ENCODE measurements around the gene LRMDA. TPM values are rescaled to one million over a fixed set of nuclear protein-coding genes. Genes with fewer than 3 reads are reported as not detected.

The LRMDA gene
- total RNA-seq, 2 donors from 2014 or later: 14.4 to 18.0 TPM

GRCh38 chr10:75866731-75867130, 435.3 kb downstream of the LRMDA start:
- intact Hi-C loops (cut with DNase I): no loop called here
- no peak for DNase-seq (ENCODE audit: low spot score)

GRCh38 chr10:75868574-75868973, 437.1 kb downstream of the LRMDA start:
- DNase-seq (ENCODE audit: low spot score): no peak
- intact Hi-C loops (cut with DNase I): no loop called here

GRCh38 chr10:75870039-75870645, 438.7 kb downstream of the LRMDA start:
- no peak for DNase-seq (ENCODE audit: low spot score)
- intact Hi-C loops (cut with DNase I): no loop called here

- no peak for DNase-seq (ENCODE audit: low spot score)
- intact Hi-C loops (cut with DNase I): no loop called here
Measured at GRCh38 chr10:75875740-75876139, 444.3 kb downstream of the LRMDA start.

- no peak for DNase-seq (ENCODE audit: low spot score)
- intact Hi-C loops (cut with DNase I): no loop called here
Measured at GRCh38 chr10:75876710-75877109, 445.3 kb downstream of the LRMDA start.

GRCh38 chr10:75877877-75878276, 446.5 kb downstream of the LRMDA start:
- DNase-seq (ENCODE audit: low spot score): no peak
- intact Hi-C loops (cut with DNase I): no loop called here

GRCh38 chr10:75878586-75878985, 447.2 kb downstream of the LRMDA start:
- no peak for DNase-seq (ENCODE audit: low spot score)
- intact Hi-C loops (cut with DNase I): no loop called here

GRCh38 chr10:75880031-75880775, 448.8 kb downstream of the LRMDA start:
- intact Hi-C loops (cut with DNase I): no loop called here
- no peak for DNase-seq (ENCODE audit: low spot score)

- DNase-seq (ENCODE audit: low spot score): no peak
- intact Hi-C loops (cut with DNase I): no loop called here
Measured at GRCh38 chr10:75883081-75884072, 452.0 kb downstream of the LRMDA start.

- intact Hi-C loops (cut with DNase I): no loop called here
- no peak for DNase-seq (ENCODE audit: low spot score)
Measured at GRCh38 chr10:75884808-75885207, 453.4 kb downstream of the LRMDA start.

- no peak for DNase-seq (ENCODE audit: low spot score)
- intact Hi-C loops (cut with DNase I): no loop called here
Measured at GRCh38 chr10:75887369-75887768, 455.9 kb downstream of the LRMDA start.

- intact Hi-C loops (cut with DNase I): no loop called here
- DNase-seq (ENCODE audit: low spot score): no peak
Measured at GRCh38 chr10:75887992-75888680, 456.7 kb downstream of the LRMDA start.

GRCh38 chr10:75889051-75889450, 457.6 kb downstream of the LRMDA start:
- no peak for DNase-seq (ENCODE audit: low spot score)
- intact Hi-C loops (cut with DNase I): no loop called here

GRCh38 chr10:75894761-75895160, 463.3 kb downstream of the LRMDA start:
- intact Hi-C loops (cut with DNase I): loop anchor here in 1 of 2 donors (5.0 kb wide), 1 partner anchor 1302 kb away; no protein-coding TSS in a partner anchor

GRCh38 chr10:75895259-75895658, 463.8 kb downstream of the LRMDA start:
- intact Hi-C loops (cut with DNase I): loop anchor here in 1 of 2 donors (5.0 kb wide), 1 partner anchor 1303 kb away; no protein-coding TSS in a partner anchor
- DNase-seq (ENCODE audit: low spot score): no peak

More at GRCh38 chr10:75894761-75895160, 463.3 kb downstream of the LRMDA start:
- DNase-seq (ENCODE audit: low spot score): no peak

- intact Hi-C loops (cut with DNase I): loop anchor here in 1 of 2 donors (1.0 to 5.0 kb wide), 2 partner anchors 35 to 1308 kb away; no protein-coding TSS in a partner anchor
- no peak for DNase-seq (ENCODE audit: low spot score)
Measured at GRCh38 chr10:75899816-75900390, 468.5 kb downstream of the LRMDA start.

- intact Hi-C loops (cut with DNase I): no loop called here
- no peak for DNase-seq (ENCODE audit: low spot score)
Measured at GRCh38 chr10:75902816-75903215, 471.4 kb downstream of the LRMDA start.

- intact Hi-C loops (cut with DNase I): no loop called here
Measured at GRCh38 chr10:75904499-75905283, 473.3 kb downstream of the LRMDA start.

More at GRCh38 chr10:75904499-75905283, 473.3 kb downstream of the LRMDA start:
- DNase-seq (ENCODE audit: low spot score): no peak

Data from posterior vena cava (tissue), 2 donors.